ENCODE data around the gene SOSTDC1.

The SOSTDC1 gene

DNA sequence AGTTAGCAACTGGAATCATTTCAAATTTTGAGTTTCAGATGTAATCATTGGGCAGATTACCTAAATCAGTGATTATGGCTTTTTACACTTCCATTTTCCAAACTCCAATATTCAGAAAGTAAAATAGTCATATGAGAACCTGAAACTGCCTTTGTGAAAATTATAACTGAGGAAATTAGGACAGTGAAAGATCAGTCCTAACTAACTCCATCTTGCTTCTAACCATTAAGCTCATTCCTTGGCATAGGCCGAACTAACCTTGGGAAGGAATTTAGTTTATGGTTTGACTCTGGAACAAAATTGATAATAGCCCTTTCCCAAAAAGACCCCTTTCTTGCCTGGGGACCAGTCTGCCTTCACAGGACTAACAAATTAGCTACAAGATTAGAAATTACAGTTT lies 46.4 kb downstream of the SOSTDC1 start:
- ATAC-seq = no peak
- TF ChIP-seq ZFP3 (CRISPR knock-in tag; IDR thresholded peaks at IDR 0.05) (no peak), ZC3H10 (CRISPR knock-in tag; IDR thresholded peaks at IDR 0.05) (no peak), ESRRG (CRISPR knock-in tag; IDR thresholded peaks at IDR 0.05) (no peak), SNAI2 (CRISPR knock-in tag; IDR thresholded peaks at IDR 0.05) (no peak)
- TF ChIP-seq, protein P1, sequence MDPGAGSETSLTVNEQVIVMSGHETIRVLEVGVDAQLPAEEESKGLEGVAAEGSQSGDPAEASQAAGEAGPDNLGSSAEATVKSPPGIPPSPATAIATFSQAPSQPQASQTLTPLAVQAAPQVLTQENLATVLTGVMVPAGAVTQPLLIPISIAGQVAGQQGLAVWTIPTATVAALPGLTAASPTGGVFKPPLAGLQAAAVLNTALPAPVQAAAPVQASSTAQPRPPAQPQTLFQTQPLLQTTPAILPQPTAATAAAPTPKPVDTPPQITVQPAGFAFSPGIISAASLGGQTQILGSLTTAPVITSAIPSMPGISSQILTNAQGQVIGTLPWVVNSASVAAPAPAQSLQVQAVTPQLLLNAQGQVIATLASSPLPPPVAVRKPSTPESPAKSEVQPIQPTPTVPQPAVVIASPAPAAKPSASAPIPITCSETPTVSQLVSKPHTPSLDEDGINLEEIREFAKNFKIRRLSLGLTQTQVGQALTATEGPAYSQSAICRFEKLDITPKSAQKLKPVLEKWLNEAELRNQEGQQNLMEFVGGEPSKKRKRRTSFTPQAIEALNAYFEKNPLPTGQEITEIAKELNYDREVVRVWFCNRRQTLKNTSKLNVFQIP (CRISPR knock-in tag; IDR thresholded peaks at IDR 0.05; ENCODE audit: borderline replicate concordance, low read depth) = no peak

DNA sequence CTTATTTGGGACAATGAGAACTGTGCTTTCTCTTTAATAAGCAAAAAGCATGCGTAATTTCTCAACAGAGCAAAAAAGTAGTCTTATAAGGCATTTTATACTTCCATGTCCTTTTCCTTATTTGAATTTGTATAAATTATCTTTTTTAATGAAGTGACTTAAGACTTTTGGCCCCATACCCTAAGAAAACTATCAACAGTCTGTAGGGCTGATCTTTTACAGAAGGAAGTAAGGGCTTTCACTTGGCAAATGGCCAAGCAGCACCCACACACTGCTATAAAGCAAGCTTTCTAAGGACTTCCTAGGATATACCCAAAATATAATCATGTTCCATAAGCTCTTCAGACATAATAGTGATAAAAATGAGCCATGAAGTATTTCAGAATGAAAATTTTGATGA lies 47.6 kb downstream of the SOSTDC1 start:
- ATAC-seq = no peak
- TF ChIP-seq OSR1 (CRISPR knock-in tag; IDR thresholded peaks at IDR 0.05) (no peak), ESRRG (CRISPR knock-in tag; IDR thresholded peaks at IDR 0.05) (no peak), ARNTL (CRISPR knock-in tag; IDR thresholded peaks at IDR 0.05; ENCODE audit: borderline replicate concordance, low read depth) (no peak), ZNF565 (CRISPR knock-in tag; conservative IDR thresholded peaks at IDR 0.05; ENCODE audit: low read depth) (no peak), ZFP3 (CRISPR knock-in tag; IDR thresholded peaks at IDR 0.05) (no peak), ZFP30 (CRISPR knock-in tag; IDR thresholded peaks at IDR 0.05) (no peak), CSDC2 (CRISPR knock-in tag; IDR thresholded peaks at IDR 0.05) (no peak), ISL1 (CRISPR knock-in tag; IDR thresholded peaks at IDR 0.05) (no peak), BACH2 (CRISPR knock-in tag; IDR thresholded peaks at IDR 0.05; ENCODE audit: borderline replicate concordance) (no peak), ZNF8 (CRISPR knock-in tag; IDR thresholded peaks at IDR 0.05) (no peak), PPARA (CRISPR knock-in tag; IDR thresholded peaks at IDR 0.05; ENCODE audit: borderline replicate concordance) (no peak), TOX (CRISPR knock-in tag; IDR thresholded peaks at IDR 0.05; ENCODE audit: borderline replicate concordance) (no peak), ZNF70 (CRISPR knock-in tag; IDR thresholded peaks at IDR 0.05) (no peak), GLIS3 (CRISPR knock-in tag; IDR thresholded peaks at IDR 0.05) (no peak), ZC3H10 (CRISPR knock-in tag; IDR thresholded peaks at IDR 0.05) (no peak)
- TF ChIP-seq, protein P1 (CRISPR knock-in tag; IDR thresholded peaks at IDR 0.05; ENCODE audit: borderline replicate concordance, low read depth) = no peak
- TF ChIP-seq, protein P2, sequence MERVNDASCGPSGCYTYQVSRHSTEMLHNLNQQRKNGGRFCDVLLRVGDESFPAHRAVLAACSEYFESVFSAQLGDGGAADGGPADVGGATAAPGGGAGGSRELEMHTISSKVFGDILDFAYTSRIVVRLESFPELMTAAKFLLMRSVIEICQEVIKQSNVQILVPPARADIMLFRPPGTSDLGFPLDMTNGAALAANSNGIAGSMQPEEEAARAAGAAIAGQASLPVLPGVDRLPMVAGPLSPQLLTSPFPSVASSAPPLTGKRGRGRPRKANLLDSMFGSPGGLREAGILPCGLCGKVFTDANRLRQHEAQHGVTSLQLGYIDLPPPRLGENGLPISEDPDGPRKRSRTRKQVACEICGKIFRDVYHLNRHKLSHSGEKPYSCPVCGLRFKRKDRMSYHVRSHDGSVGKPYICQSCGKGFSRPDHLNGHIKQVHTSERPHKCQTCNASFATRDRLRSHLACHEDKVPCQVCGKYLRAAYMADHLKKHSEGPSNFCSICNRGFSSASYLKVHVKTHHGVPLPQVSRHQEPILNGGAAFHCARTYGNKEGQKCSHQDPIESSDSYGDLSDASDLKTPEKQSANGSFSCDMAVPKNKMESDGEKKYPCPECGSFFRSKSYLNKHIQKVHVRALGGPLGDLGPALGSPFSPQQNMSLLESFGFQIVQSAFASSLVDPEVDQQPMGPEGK (CRISPR knock-in tag; IDR thresholded peaks at IDR 0.05; ENCODE audit: borderline replicate concordance) = no peak
- TF ChIP-seq, protein P3, sequence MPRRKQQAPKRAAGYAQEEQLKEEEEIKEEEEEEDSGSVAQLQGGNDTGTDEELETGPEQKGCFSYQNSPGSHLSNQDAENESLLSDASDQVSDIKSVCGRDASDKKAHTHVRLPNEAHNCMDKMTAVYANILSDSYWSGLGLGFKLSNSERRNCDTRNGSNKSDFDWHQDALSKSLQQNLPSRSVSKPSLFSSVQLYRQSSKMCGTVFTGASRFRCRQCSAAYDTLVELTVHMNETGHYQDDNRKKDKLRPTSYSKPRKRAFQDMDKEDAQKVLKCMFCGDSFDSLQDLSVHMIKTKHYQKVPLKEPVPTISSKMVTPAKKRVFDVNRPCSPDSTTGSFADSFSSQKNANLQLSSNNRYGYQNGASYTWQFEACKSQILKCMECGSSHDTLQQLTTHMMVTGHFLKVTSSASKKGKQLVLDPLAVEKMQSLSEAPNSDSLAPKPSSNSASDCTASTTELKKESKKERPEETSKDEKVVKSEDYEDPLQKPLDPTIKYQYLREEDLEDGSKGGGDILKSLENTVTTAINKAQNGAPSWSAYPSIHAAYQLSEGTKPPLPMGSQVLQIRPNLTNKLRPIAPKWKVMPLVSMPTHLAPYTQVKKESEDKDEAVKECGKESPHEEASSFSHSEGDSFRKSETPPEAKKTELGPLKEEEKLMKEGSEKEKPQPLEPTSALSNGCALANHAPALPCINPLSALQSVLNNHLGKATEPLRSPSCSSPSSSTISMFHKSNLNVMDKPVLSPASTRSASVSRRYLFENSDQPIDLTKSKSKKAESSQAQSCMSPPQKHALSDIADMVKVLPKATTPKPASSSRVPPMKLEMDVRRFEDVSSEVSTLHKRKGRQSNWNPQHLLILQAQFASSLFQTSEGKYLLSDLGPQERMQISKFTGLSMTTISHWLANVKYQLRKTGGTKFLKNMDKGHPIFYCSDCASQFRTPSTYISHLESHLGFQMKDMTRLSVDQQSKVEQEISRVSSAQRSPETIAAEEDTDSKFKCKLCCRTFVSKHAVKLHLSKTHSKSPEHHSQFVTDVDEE (CRISPR knock-in tag; IDR thresholded peaks at IDR 0.05) = no peak

DNA sequence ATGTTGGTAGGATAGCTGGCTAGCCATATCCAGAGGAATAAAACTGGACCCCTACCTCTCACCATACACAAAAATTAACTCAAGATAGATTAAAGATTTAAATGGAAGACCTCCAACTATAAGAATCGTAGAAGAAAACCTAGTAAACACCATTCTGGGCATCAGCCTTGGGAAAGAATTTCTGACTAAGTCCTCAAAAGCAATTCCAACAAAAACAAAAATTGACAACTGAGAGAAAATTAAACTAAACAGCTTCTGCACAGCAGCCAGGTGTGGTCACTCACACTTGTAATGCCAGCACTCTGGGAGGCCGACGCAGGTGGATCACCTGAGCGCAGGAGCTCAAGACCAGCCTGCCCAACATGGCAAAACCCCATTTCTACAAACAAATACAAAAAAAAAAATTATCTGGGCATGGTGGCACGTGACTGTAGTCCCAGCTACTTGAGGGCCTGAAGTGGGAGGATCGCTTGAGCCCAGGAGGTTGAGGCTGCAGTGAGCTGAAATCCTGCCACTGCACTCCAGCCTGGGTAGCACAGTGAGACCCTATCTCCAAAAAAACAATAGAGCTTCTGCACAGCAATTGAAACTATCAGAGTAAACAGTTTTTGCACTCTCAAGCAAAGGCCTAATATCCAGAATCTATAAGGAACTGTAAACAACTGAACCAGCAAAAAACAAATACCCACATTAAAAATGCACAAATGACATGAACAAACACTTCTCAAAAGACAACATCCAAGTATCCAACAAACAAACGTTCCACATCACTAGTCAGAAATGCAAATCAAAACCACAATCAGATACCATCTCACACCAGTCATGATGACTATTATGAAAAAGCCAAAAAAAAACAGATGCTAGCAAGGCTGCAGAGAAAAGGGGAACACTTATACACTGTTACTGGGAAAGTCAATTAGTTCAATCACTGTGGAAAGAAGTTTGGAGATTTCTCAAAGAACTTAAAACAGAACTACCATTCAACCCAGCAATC lies 49.0 kb downstream of the SOSTDC1 start:
- TF ChIP-seq, protein P4, sequence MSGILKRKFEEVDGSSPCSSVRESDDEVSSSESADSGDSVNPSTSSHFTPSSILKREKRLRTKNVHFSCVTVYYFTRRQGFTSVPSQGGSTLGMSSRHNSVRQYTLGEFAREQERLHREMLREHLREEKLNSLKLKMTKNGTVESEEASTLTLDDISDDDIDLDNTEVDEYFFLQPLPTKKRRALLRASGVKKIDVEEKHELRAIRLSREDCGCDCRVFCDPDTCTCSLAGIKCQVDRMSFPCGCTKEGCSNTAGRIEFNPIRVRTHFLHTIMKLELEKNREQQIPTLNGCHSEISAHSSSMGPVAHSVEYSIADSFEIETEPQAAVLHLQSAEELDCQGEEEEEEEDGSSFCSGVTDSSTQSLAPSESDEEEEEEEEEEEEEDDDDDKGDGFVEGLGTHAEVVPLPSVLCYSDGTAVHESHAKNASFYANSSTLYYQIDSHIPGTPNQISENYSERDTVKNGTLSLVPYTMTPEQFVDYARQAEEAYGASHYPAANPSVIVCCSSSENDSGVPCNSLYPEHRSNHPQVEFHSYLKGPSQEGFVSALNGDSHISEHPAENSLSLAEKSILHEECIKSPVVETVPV (CRISPR knock-in tag; IDR thresholded peaks at IDR 0.05) = no peak
- TF ChIP-seq SNAI2 (CRISPR knock-in tag; IDR thresholded peaks at IDR 0.05) (no peak), ESRRG (CRISPR knock-in tag; IDR thresholded peaks at IDR 0.05) (no peak), TOX (CRISPR knock-in tag; IDR thresholded peaks at IDR 0.05; ENCODE audit: borderline replicate concordance) (no peak), ZFP3 (CRISPR knock-in tag; IDR thresholded peaks at IDR 0.05) (no peak)
- no peak for ATAC-seq
